AG09319 (cell line): ENCODE measurements around the gene TOX3.

Experiments used
- DNase-seq: peaks from one replicate; pipeline ENCODE4 v3.0.0-alpha.2; 2010; ENCODE audit warnings: low read depth; ENCODE audit errors: extremely low read depth
- TF ChIP-seq, protein P1 (sequence below): IDR thresholded peaks from 2 replicates; pipeline ENCODE4 v1.5.1; 2011; ENCODE audit warnings: low read depth, mild to moderate bottlenecking, inconsistent platforms, low read length, moderate library complexity

The TOX3 gene

GRCh38 chr16:52450916-52451315 lies 96.0 kb downstream of the TOX3 start:
- no peak for DNase-seq
- TF ChIP-seq, protein P1, sequence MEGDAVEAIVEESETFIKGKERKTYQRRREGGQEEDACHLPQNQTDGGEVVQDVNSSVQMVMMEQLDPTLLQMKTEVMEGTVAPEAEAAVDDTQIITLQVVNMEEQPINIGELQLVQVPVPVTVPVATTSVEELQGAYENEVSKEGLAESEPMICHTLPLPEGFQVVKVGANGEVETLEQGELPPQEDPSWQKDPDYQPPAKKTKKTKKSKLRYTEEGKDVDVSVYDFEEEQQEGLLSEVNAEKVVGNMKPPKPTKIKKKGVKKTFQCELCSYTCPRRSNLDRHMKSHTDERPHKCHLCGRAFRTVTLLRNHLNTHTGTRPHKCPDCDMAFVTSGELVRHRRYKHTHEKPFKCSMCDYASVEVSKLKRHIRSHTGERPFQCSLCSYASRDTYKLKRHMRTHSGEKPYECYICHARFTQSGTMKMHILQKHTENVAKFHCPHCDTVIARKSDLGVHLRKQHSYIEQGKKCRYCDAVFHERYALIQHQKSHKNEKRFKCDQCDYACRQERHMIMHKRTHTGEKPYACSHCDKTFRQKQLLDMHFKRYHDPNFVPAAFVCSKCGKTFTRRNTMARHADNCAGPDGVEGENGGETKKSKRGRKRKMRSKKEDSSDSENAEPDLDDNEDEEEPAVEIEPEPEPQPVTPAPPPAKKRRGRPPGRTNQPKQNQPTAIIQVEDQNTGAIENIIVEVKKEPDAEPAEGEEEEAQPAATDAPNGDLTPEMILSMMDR, result no peak

DNA sequence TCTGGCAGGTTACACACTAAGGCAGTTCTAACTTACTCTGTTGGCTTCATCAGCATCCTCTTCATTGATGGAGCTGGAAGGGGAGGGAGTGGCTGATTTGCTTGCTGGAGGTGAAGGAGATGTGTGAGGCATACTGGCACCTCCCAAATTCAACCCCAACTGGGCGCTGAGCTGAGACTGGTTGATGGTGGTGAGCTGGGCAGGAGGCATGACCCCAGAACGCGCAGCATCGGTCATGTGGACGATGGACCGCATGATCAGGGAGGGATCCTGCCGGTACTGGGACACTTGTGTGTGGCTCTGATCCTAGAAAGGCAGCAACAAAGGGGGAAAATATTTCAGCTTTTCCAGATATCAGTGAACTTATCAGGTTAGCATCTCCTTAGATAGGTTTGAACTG lies 96.7 kb downstream of the TOX3 start:
- TF ChIP-seq, protein P1, result no peak

GRCh38 chr16:52446080-52446479 lies 100.9 kb downstream of the TOX3 start:
- TF ChIP-seq, protein P1, result no peak
- no peak for DNase-seq

More for the DNA sequence above, 96.7 kb downstream of the TOX3 start:
- DNase-seq, result no peak

GRCh38 chr16:52441886-52442285 lies 105.1 kb downstream of the TOX3 start:
- TF ChIP-seq, protein P1, result no peak
- no peak for DNase-seq

GRCh38 chr16:52440248-52440647 lies 106.7 kb downstream of the TOX3 start:
- DNase-seq, result no peak
- TF ChIP-seq, protein P1, result no peak

DNA sequence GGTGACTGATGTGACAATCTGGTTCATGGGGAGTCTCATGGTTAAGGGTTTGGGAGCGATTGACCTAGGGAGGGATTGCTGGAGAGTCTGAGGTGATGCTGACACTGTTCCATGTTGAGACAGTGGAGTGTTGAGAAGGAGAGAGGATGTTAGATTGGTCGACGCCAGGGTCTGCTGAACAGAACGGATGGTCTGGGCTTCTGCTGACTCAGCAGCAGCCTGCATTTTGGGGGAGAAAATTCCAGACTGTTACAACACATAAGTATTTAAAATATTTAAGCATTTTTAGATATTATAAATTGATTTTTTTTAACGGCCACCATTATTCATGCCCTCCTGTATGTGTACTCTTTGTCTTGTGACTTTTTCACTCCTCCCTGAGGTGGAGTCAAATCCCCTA lies 107.2 kb downstream of the TOX3 start:
- TF ChIP-seq, protein P1, result no peak
- no peak for DNase-seq

DNA sequence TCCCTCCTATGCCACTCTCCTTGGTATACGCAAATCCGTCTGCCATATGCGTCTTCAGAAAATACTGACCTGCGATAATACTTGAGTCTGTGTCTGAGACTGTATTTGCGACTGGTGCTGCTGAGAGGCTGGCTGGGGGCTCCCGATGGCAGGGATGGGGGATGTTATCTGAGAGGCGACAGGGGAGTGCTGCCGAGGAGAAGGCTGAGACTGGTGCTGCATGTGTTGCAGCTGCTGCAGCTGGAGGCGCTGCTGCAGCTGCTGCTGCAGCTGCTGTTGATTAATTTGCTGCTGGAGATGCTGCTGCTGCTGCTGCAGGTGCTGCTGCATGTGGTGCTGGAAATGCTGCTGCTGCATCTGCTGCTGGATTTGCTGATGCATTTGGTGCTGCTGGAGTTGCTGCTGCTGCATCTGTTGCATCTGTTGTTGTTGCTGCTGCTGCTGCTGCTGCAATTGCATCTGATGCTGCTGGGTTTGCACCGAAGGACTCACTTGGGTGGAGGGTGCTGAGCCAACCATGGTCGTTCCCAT lies 107.7 kb downstream of the TOX3 start:
- no peak for DNase-seq
- TF ChIP-seq, protein P1, result no peak
